Mucosa of rectum (tissue), 2 donors: ENCODE results near the gene SH2D3A.

Source experiments
- H3K27ac ChIP-seq, 2 donors: one replicate each; pipeline ENCODE4 v1.7.0; 2013; ENCODE audit warnings: inconsistent platforms in 2 of 2, low read depth in 2 of 2, low read length in 2 of 2
- H3K27me3 ChIP-seq, 2 donors: one replicate each; pipeline ENCODE4 v1.7.0; 2013; ENCODE audit warnings: low read length in 2 of 2; ENCODE audit not compliant: control insufficient read depth in 2 of 2, insufficient read depth in 2 of 2
- H3K36me3 ChIP-seq, 2 donors: one replicate each; pipeline ENCODE4 v1.7.0; 2013; ENCODE audit warnings: low read length in 2 of 2; ENCODE audit not compliant: control insufficient read depth in 2 of 2, insufficient read depth in 2 of 2
- H3K4me1 ChIP-seq, 2 donors: one replicate each; pipeline ENCODE4 v1.7.0; 2013; ENCODE audit warnings: low read length in 2 of 2, mild to moderate bottlenecking in 1 of 2; ENCODE audit not compliant: control insufficient read depth in 2 of 2, insufficient read depth in 2 of 2
- H3K4me3 ChIP-seq, 2 donors: one replicate each; pipeline ENCODE4 v1.7.0; 2013; ENCODE audit warnings: low read length in 2 of 2
- H3K9ac ChIP-seq, 2 donors: one replicate each; pipeline ENCODE4 v1.7.0; 2013; ENCODE audit warnings: low read length in 2 of 2, low read depth in 1 of 2, mild to moderate bottlenecking in 1 of 2
- H3K9me3 ChIP-seq, 2 donors: one replicate each; pipeline ENCODE4 v1.7.0; 2013; ENCODE audit warnings: low read length in 2 of 2; ENCODE audit not compliant: control insufficient read depth in 2 of 2
- donor health status: healthy.
- donor health status: Normal muscosa, but diverticular disease.

SH2D3A gene

DNA sequence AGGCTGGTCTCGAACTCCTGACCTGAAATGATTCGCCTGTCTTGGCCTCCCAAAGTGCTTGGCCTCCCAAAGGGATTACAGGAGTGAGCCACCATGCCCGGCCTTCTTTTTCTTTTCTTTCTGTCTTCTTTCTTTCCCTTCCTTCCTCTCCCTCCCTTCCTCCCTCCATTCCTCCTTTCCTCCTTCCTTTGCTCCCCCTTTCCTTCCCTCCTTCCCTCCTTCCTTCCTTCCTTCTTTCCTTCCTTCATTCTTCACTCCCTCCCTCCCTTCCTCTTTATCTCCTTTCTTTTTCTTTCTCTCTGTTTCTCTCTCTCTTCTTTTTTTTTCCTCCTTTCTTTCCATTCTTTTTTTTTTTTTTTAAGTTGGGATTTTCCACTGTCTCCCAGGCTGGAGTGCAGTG lies 58.9 kb downstream of the SH2D3A start:
- no peak overlapping the region for H3K27ac ChIP-seq
- H3K9ac ChIP-seq = no peak overlapping the region
- H3K27me3 ChIP-seq = peaks cover 0 to 8% of the 10 kb centered on the region in 2 donors
- H3K4me1 ChIP-seq = no peaks in the 10 kb centered on the region
- H3K4me3 ChIP-seq = no peak overlapping the region
- H3K9me3 ChIP-seq = no peaks in the 10 kb centered on the region
- H3K36me3 ChIP-seq = no peaks in the 10 kb centered on the region

DNA sequence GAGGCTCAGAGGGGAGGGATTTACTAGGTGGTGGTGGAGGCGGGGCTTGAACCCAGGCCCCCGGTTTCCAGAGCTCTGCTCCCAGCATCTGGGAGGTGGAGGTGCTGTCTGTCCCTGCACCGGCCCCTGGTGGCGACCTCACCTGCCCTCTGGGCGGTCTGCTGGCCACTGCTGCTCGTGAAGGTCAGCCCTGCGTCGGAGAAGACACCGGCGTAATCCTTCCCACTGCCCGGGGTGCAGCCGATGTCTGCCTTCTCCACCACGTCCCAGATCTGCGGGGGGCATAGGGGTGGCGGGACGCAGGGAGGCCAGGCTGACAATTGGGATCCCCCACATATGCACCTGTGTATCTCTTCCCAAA lies 59.6 kb downstream of the SH2D3A start:
- Histone ChIP-seq H3K9ac (no peak overlapping the region), H3K4me1 (no peaks in the 10 kb centered on the region), H3K4me3 (no peak overlapping the region), H3K9me3 (no peaks in the 10 kb centered on the region), H3K27me3 (peaks cover 0 to 8% of the 10 kb centered on the region in 2 donors), H3K27ac (no peak overlapping the region), H3K36me3 (no peaks in the 10 kb centered on the region)

DNA sequence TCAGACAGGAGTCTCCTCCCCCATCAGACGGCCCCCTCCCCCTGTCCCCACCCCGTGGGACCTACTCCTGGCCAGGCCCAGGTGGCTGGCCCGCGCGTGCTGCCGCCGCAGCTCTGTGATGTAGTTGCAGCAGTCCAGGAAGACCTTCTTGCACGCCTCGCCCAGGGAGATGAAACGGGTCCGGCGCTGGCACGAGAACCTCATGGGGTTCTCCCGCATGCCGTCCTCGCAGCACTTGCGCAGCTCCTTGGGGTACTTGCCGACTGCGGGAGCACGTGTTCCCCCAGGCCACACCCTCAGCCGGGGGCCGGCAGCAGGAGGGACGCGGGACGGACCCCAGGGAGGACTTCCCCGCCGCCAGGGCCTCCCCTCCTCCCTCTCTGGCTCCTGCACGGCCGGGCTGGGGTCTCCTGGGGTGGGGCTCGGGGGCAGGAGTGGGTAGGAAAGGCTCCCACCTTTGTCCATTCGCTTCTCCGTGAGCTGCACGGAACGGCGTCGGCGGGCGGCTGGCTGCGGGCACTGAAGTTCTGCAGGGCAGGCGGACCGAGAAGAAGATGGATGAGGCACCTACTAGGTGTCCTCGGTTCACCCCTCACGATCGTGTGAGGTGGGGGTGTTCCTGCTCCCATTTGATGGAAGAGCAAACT lies 60.1 kb downstream of the SH2D3A start:
- H3K27me3 ChIP-seq = peaks cover 0 to 8% of the 10 kb centered on the region in 2 donors
- H3K4me1 ChIP-seq = no peaks in the 10 kb centered on the region
- H3K9me3 ChIP-seq = no peaks in the 10 kb centered on the region
- no peak overlapping the region for H3K4me3 ChIP-seq
- no peaks in the 10 kb centered on the region for H3K36me3 ChIP-seq
- H3K9ac ChIP-seq = no peak overlapping the region
- H3K27ac ChIP-seq = no peak overlapping the region

DNA sequence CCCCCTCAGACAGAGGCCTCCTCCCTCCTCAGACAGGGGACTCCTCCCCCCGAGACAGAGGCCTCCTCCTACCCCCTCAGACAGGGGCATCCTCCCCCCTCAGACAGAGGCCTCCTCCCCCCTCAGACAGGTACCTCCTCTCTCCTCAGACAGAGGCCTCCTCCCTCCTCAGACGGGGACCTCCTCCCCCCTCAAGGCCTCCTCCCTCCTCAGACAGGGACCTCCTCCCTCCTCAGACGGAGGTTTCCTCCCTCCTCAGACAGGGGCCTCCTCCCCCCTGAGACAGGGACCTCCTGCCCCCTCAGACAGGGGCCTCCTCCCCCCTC lies 60.6 kb downstream of the SH2D3A start:
- Histone ChIP-seq H3K27me3 (peaks cover 0 to 6% of the 10 kb centered on the region in 2 donors), H3K27ac (no peak overlapping the region), H3K4me3 (no peak overlapping the region), H3K36me3 (no peaks in the 10 kb centered on the region), H3K9me3 (no peaks in the 10 kb centered on the region), H3K4me1 (no peaks in the 10 kb centered on the region), H3K9ac (no peak overlapping the region)

DNA sequence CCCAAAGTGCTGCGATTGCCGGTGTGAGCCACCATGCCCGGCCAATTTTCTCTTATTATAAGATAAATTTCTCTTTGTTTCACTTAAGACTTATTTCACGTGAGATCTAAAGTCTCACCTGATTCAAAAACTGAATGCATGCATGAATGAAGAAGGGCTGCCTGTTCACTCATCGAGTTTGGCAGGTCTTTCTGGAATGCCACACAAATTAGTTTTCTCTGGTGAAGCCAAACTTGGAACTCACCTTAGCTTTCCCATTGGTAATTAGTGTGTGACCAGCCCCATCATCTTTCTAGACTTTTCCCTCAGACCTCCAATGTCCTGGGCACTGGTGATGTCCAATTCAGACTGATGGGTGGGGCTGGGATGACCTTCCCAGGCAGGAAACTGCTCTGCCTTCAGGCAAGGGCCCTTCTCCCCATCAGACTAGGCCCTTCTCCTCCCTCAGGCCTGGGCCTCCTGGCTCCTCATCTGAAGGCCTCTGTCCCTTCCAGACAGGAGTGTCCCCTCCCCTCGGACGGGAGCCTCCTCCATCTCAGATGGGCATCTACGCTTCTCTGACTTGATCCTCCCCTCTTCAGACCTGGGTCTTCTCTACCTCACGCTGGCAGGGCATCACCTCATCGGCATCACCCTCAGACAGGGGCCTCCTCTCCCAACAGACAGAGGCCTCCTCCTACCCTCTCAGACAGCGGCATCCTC lies 61.2 kb downstream of the SH2D3A start:
- no peak overlapping the region for H3K4me3 ChIP-seq
- H3K9me3 ChIP-seq = no peaks in the 10 kb centered on the region
- H3K36me3 ChIP-seq = no peaks in the 10 kb centered on the region
- no peak overlapping the region for H3K9ac ChIP-seq
- no peak overlapping the region for H3K27ac ChIP-seq
- no peaks in the 10 kb centered on the region for H3K4me1 ChIP-seq
- peaks cover 0 to 3% of the 10 kb centered on the region in 2 donors for H3K27me3 ChIP-seq
